Calu3 (cell line): ENCODE measurements around the gene PCDH19. TPM values are rescaled to one million over a fixed set of nuclear protein-coding genes. Genes with fewer than 3 reads are reported as not detected.

Source experiments
- BruUV-seq: library from RNA; stranded (reverse); fragments of 400-500 nt; replicated peaks from 2 replicates; lab custom pipeline; 2021; lab: Mats Ljungman, UMichigan
- CTCF ChIA-PET: fragments of 300-600 bp; sonication (Branson Sonifier 250); formaldehyde crosslinking; loops from one replicate; lab custom pipeline; 2022; ENCODE audit warnings: antibody characterized with exemption; lab: Charles Lee
- DNase-seq: peaks from one replicate; pipeline ENCODE4 v3.0.0; 2022
- H3K27ac Mint-ChIP-seq: one replicate; pipeline ENCODE4 v1.8.0; 2022; ENCODE audit warnings: mixed read lengths; ENCODE audit not compliant: unreplicated experiment
- H3K27me3 Mint-ChIP-seq: one replicate; pipeline ENCODE4 v1.8.0; 2022; ENCODE audit warnings: mixed read lengths; ENCODE audit not compliant: unreplicated experiment
- H3K36me3 Mint-ChIP-seq: one replicate; pipeline ENCODE4 v1.8.0; 2022; ENCODE audit warnings: mild to moderate bottlenecking, moderate library complexity, mixed read lengths; ENCODE audit not compliant: insufficient read depth, unreplicated experiment
- H3K4me1 Mint-ChIP-seq: one replicate; pipeline ENCODE4 v1.8.0; 2022; ENCODE audit warnings: mild to moderate bottlenecking, low read depth, mixed read lengths; ENCODE audit not compliant: unreplicated experiment
- H3K4me3 Mint-ChIP-seq: one replicate; pipeline ENCODE4 v1.8.0; 2022; ENCODE audit warnings: mild to moderate bottlenecking, low read depth, moderate library complexity, mixed read lengths; ENCODE audit not compliant: unreplicated experiment
- H3K9me3 Mint-ChIP-seq: one replicate; pipeline ENCODE4 v1.8.0; 2022; ENCODE audit warnings: low read depth, mixed read lengths; ENCODE audit not compliant: unreplicated experiment
- intact Hi-C: fragments of 100-400 bp; cut with micrococcal nuclease; formaldehyde crosslinking; loops from one replicate; pipeline ENCODE4 v1.10.0; 2022; ENCODE audit not compliant: unreplicated experiment
- total RNA-seq: library from RNA; stranded (reverse); gene quantifications from 2 replicates; pipeline ENCODE4 v1.2.3, GENCODE V29; 2022
- TF ChIP-seq, protein P1 (sequence below): fragments of 200-600 bp; IDR thresholded peaks from one replicate; pipeline ENCODE4 v1.8.0; 2022; ENCODE audit warnings: antibody characterized with exemption; ENCODE audit not compliant: unreplicated experiment

Gene PCDH19
- total RNA-seq, 1 experiment from 2014 or later: 0.50 TPM

- intact Hi-C loops: no loop called here
- no peak for DNase-seq
- no TSS peak for BruUV-seq
Observed at GRCh38 chrX:100263650-100264049, 146.4 kb downstream of the PCDH19 start.

GRCh38 chrX:100248885-100249493 is 161.1 kb downstream of the PCDH19 start:
- H3K27me3 Mint-ChIP-seq: no peaks in the 10 kb centered on the region
- TF ChIP-seq, protein P1, sequence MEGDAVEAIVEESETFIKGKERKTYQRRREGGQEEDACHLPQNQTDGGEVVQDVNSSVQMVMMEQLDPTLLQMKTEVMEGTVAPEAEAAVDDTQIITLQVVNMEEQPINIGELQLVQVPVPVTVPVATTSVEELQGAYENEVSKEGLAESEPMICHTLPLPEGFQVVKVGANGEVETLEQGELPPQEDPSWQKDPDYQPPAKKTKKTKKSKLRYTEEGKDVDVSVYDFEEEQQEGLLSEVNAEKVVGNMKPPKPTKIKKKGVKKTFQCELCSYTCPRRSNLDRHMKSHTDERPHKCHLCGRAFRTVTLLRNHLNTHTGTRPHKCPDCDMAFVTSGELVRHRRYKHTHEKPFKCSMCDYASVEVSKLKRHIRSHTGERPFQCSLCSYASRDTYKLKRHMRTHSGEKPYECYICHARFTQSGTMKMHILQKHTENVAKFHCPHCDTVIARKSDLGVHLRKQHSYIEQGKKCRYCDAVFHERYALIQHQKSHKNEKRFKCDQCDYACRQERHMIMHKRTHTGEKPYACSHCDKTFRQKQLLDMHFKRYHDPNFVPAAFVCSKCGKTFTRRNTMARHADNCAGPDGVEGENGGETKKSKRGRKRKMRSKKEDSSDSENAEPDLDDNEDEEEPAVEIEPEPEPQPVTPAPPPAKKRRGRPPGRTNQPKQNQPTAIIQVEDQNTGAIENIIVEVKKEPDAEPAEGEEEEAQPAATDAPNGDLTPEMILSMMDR: no peak
- intact Hi-C loops: no loop called here
- H3K4me1 Mint-ChIP-seq: no peaks in the 10 kb centered on the region
- no peaks in the 10 kb centered on the region for H3K36me3 Mint-ChIP-seq
- H3K4me3 Mint-ChIP-seq: no peak overlapping the region
- CTCF ChIA-PET: no interaction called here
- no peak overlapping the region for H3K27ac Mint-ChIP-seq
- no TSS peak for BruUV-seq
- no peak for DNase-seq
- peaks cover 6% of the 10 kb centered on the region for H3K9me3 Mint-ChIP-seq

More at GRCh38 chrX:100263650-100264049, 146.4 kb downstream of the PCDH19 start:
- Mint-ChIP-seq H3K9me3 (peaks cover 6% of the 10 kb centered on the region), H3K4me1 (no peaks in the 10 kb centered on the region), H3K36me3 (no peaks in the 10 kb centered on the region), H3K27ac (no peak overlapping the region), H3K27me3 (no peaks in the 10 kb centered on the region), H3K4me3 (no peak overlapping the region)
- TF ChIP-seq, protein P1: no peak
- CTCF ChIA-PET: no interaction called here

DNA sequence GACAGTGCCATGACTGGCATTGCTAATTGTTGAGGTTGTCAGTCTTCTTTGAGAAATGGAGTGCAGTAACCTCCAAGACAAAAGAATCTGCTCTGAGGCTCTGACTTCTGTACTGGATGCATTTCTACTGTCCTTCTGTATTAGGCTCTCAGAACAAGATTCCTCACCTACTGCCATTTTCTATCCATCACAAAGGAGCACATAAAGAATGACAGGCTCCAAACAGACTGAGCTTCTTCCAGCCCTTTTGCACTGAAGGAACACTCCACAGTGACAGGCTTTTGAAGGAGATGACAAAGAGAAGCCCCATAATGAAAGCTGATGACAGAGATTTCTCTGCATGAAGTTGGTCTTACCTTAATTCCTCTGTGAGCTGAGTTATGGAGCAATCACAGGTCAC is 162.2 kb downstream of the PCDH19 start:
- Mint-ChIP-seq H3K27me3 (no peaks in the 10 kb centered on the region), H3K36me3 (no peaks in the 10 kb centered on the region), H3K9me3 (peaks cover 10% of the 10 kb centered on the region), H3K4me1 (no peaks in the 10 kb centered on the region), H3K4me3 (no peak overlapping the region), H3K27ac (no peak overlapping the region)
- CTCF ChIA-PET: interaction anchor here (0.6 kb wide), 1 partner anchor 8 kb away, joined by 3 read pairs; no protein-coding TSS in a partner anchor
- TF ChIP-seq, protein P1: no peak
- no peak for DNase-seq
- no TSS peak for BruUV-seq
- intact Hi-C loops: no loop called here

GRCh38 chrX:100244681-100245080 is 165.4 kb downstream of the PCDH19 start:
- Mint-ChIP-seq H3K9me3 (peaks cover 16% of the 10 kb centered on the region), H3K36me3 (no peaks in the 10 kb centered on the region), H3K4me3 (no peak overlapping the region), H3K27me3 (no peaks in the 10 kb centered on the region), H3K4me1 (no peaks in the 10 kb centered on the region), H3K27ac (no peak overlapping the region)
- no TSS peak for BruUV-seq
- CTCF ChIA-PET: no interaction called here
- TF ChIP-seq, protein P1: no peak
- intact Hi-C loops: no loop called here
- DNase-seq: no peak

Other genes with a start within 250 kb of the PCDH19 start
- not detected in 2 replicates for gene TNMD, start 174.7 kb upstream of the PCDH19 start, total RNA-seq
- gene TSPAN6, start 226.5 kb upstream of the PCDH19 start, total RNA-seq: 69.1 and 70.6 TPM in 2 replicates
- gene SRPX2, start 233.9 kb upstream of the PCDH19 start, total RNA-seq: 31.5 and 45.4 TPM in 2 replicates